HG02981 (cell line): ENCODE results near the gene TUBG1.
"Not testable (repeated sequence)": the region's sequence is repeated elsewhere in the genome, so short reads cannot be mapped to it uniquely, and the experiment has no call there.

Source experiments
- ATAC-seq: cut with Tn5 transposase; IDR thresholded peaks from one replicate; pipeline ENCODE4 v1.9.1; 2021; ENCODE audit warnings: mild to moderate bottlenecking, moderate library complexity; ENCODE audit not compliant: unreplicated experiment

Gene TUBG1

GRCh38 chr17:42623271-42623670, 13.8 kb downstream of the TUBG1 start:
- ATAC-seq: no peak

GRCh38 chr17:42623732-42624596, 14.5 kb downstream of the TUBG1 start:
- ATAC-seq: no peak

- not testable (repeated sequence) for ATAC-seq
Observed at GRCh38 chr17:42627032-42627764, 17.7 kb downstream of the TUBG1 start.

GRCh38 chr17:42629411-42630009, 20.0 kb downstream of the TUBG1 start:
- ATAC-seq: no peak

- ATAC-seq: no peak
Observed at GRCh38 chr17:42632949-42633444, 23.5 kb downstream of the TUBG1 start.

- ATAC-seq: no peak
Observed at GRCh38 chr17:42639525-42640113, 30.1 kb downstream of the TUBG1 start.

GRCh38 chr17:42640121-42640520, 30.6 kb downstream of the TUBG1 start:
- ATAC-seq: no peak

GRCh38 chr17:42642336-42642735, 32.9 kb downstream of the TUBG1 start:
- no peak for ATAC-seq

- no peak for ATAC-seq
Observed at GRCh38 chr17:42647778-42648177, 38.3 kb downstream of the TUBG1 start.

- no peak for ATAC-seq
Observed at GRCh38 chr17:42651392-42651791, 41.9 kb downstream of the TUBG1 start.

- ATAC-seq: no peak
Observed at GRCh38 chr17:42653179-42654124, 44.0 kb downstream of the TUBG1 start.

GRCh38 chr17:42655528-42655927, 46.0 kb downstream of the TUBG1 start:
- peak; percentile 9 for ATAC-seq

GRCh38 chr17:42657824-42658588, 48.5 kb downstream of the TUBG1 start:
- no peak for ATAC-seq

- no peak for ATAC-seq
Observed at GRCh38 chr17:42659079-42659931, 49.8 kb downstream of the TUBG1 start, which contains the start of gene TUBG2. TUBG2 (plus strand) TSS chr17:42659284; CDS start chr17:42659504, 220 bp downstream.

- not testable (repeated sequence) for ATAC-seq
Observed at GRCh38 chr17:42659932-42660274, 50.4 kb downstream of the TUBG1 start.

GRCh38 chr17:42660692-42661345, 51.3 kb downstream of the TUBG1 start:
- no peak for ATAC-seq
